ENCODE measurements around the gene PLPP2. TPM values are rescaled to one million over a fixed set of nuclear protein-coding genes. Genes with fewer than 3 reads are reported as not detected.

The PLPP2 gene
- total and polyA plus RNA-seq, 2 of the 4 experiments (the other 2 are of a cell fraction): 2.3 to 4.2 TPM

- Histone ChIP-seq H3K79me1 (ENCODE audit: low read depth in 1 of 2, low read length in 2 of 2) (no peaks in the 10 kb centered on the region), H4K91ac (ENCODE audit: insufficient read depth, low read depth, low read length) (no peak overlapping the region), H3K36me3 (ENCODE audit: control insufficient read depth, insufficient read depth, low read length) (no peaks in the 10 kb centered on the region), H2BK15ac (ENCODE audit: low read depth, low read length) (no peak overlapping the region), H3K18ac (ENCODE audit: low read depth, low read length) (no peak overlapping the region), H3K56ac (ENCODE audit: extremely low read depth, insufficient read depth, low read length) (no peak overlapping the region), H2AK5ac (ENCODE audit: low read depth, low read length) (no peak overlapping the region), H4K8ac (ENCODE audit: low read depth in 2 of 2, low read length in 2 of 2) (no peak overlapping the region), H3K23ac (ENCODE audit: low read depth, low read length) (no peak overlapping the region), H2BK20ac (ENCODE audit: low read depth, low read length) (no peak overlapping the region), H2BK5ac (ENCODE audit: low read depth, low read length, poor library complexity, severe bottlenecking) (no peak overlapping the region), H3K4me2 (ENCODE audit: low read depth, low read length) (no peak overlapping the region), H3K4me1 (ENCODE audit: control insufficient read depth, insufficient read depth, low read length) (peaks cover 2% of the 10 kb centered on the region; the same call in 1 of the 2 replicates), H3K27ac (ENCODE audit: insufficient read depth, low read length) (no peak overlapping the region), H4K5ac (ENCODE audit: low read depth, low read length) (no peak overlapping the region), H3K9me1 (ENCODE audit: insufficient read depth, low read length) (no peaks in the 10 kb centered on the region), H2AK9ac (replicated peaks; ENCODE audit: low read depth, low read length, poor library complexity) (no peak overlapping the region), H3K9ac (ENCODE audit: low read depth, low read length) (no peak overlapping the region), H4K20me1 (ENCODE audit: insufficient read depth, low read length) (no peaks in the 10 kb centered on the region; the same call in 1 of the 2 replicates), H3K4me3 (ENCODE audit: insufficient read depth, low read depth, low read length) (no peak overlapping the region), H2AFZ (replicated peaks; ENCODE audit: low read length, poor library complexity) (no peak overlapping the region), H3K9me3 (ENCODE audit: control insufficient read depth, insufficient read depth, low read length) (no peaks in the 10 kb centered on the region), H2BK120ac (ENCODE audit: low read depth, low read length) (no peak overlapping the region), H3K27me3 (ENCODE audit: control insufficient read depth, insufficient read depth, low read length) (peaks cover 51% of the 10 kb centered on the region), H3K14ac (replicated peaks; ENCODE audit: low read depth, low read length) (no peak overlapping the region), H3K4ac (ENCODE audit: low read depth, low read length) (no peak overlapping the region)
- ATAC-seq (ENCODE audit: low read depth): no peak; the same call in 1 of the 2 replicates
- ChIA-PET POLR2A (ENCODE audit: unreplicated experiment) (interaction anchor here (0.6 kb wide), 1 partner anchor 55 kb away, joined by 3 read pairs; no protein-coding TSS in a partner anchor), CTCF (no interaction called here)
- BruUV-seq (replicated peaks): no TSS peak
- in situ Hi-C loops (cut with MboI; ENCODE audit: low sequenced_read_pairs) (no loop called here), intact Hi-C loops (cut with micrococcal nuclease) (no loop called here), dilution Hi-C loops (cut with HindIII; ENCODE audit: low sequenced_read_pairs, unreplicated experiment) (no loop called here)
- peak; percentile 25 for DNase-seq
- TF ChIP-seq RCOR1 (IDR thresholded peaks at IDR 0.05; ENCODE audit: insufficient replicate concordance, low read length) (no peak), NFE2L2 (IDR thresholded peaks at IDR 0.05; ENCODE audit: low read depth, low read length) (peak; percentile 24; the same call in 1 of the 2 replicates), RFX5 (IDR thresholded peaks at IDR 0.05; ENCODE audit: low read depth, low read length) (no peak), MAFK (IDR thresholded peaks at IDR 0.05; ENCODE audit: low read depth, low read length) (no peak), FOS (IDR thresholded peaks at IDR 0.05; ENCODE audit: low read depth, low read length) (no peak), SMC3 (IDR thresholded peaks at IDR 0.05; ENCODE audit: low read depth, low read length) (no peak), USF2 (IDR thresholded peaks at IDR 0.05; ENCODE audit: low read depth, low read length) (no peak), BHLHE40 (IDR thresholded peaks at IDR 0.05; ENCODE audit: low read depth, low read length) (peak; percentile 27; the same call in 1 of the 2 replicates)
- 37% methylated on average over 13 of the region's 26 CpGs; no CpG with 5 or more reads in 1 of the 2 experiments for WGBS, 2 experiments (ENCODE audit: extremely low coverage in 2 of 2, insufficient read length in 1 of 2)
These were observed 1.4 kb downstream of the PLPP2 start for GRCh38 chr19:289651-290371.

Measured in IMR-90 (cell line).